Thyroid gland (tissue), 4 donors: ENCODE data around the gene CCDC138.

Experiments
- POLR2A ChIP-seq, 2 donors: fragments of 450-650 bp; IDR thresholded peaks; one replicate each; pipeline ENCODE4 v1.6.1; 2017; ENCODE audit warnings: antibody characterized with exemption in 2 of 2, mild to moderate bottlenecking in 2 of 2, moderate library complexity in 1 of 2
- TF ChIP-seq, protein P1 (sequence below), 6 experiments: fragments of 200-600 bp in 3 of 6; fragments of 450-650 bp in 3 of 6; sonication (generic) in 3 of 6; IDR thresholded peaks; one replicate each; pipeline ENCODE4 v1.5.1; 2016 to 2019; ENCODE audit warnings: antibody characterized with exemption in 6 of 6, mild to moderate bottlenecking in 2 of 6, inconsistent platforms in 1 of 6, moderate library complexity in 1 of 6

DNA sequence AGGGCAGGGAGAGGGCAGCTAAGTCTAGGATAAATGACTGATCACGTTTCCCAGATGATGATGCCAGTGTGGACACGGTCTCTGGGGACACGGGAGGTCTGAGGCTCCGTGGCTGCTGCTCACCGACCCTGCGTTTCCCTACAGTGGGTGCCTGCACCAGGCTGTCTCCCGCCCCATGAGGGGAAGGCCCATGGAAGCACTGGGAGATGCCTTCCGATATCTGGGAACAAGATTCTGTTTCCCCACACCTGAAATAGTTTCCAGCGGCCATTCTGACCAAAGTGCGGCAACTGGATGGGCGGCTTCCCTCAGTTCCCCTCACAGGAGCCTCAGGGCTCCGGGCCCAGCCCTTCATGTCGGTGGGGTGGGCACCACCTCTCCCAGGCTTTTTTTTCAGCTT lies 119.3 kb downstream of the CCDC138 start:
- TF ChIP-seq, protein P1, sequence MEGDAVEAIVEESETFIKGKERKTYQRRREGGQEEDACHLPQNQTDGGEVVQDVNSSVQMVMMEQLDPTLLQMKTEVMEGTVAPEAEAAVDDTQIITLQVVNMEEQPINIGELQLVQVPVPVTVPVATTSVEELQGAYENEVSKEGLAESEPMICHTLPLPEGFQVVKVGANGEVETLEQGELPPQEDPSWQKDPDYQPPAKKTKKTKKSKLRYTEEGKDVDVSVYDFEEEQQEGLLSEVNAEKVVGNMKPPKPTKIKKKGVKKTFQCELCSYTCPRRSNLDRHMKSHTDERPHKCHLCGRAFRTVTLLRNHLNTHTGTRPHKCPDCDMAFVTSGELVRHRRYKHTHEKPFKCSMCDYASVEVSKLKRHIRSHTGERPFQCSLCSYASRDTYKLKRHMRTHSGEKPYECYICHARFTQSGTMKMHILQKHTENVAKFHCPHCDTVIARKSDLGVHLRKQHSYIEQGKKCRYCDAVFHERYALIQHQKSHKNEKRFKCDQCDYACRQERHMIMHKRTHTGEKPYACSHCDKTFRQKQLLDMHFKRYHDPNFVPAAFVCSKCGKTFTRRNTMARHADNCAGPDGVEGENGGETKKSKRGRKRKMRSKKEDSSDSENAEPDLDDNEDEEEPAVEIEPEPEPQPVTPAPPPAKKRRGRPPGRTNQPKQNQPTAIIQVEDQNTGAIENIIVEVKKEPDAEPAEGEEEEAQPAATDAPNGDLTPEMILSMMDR (IDR thresholded peaks at IDR 0.05) = no peak
- TF ChIP-seq POLR2A (IDR thresholded peaks at IDR 0.05) = no peak
